WTC11 (cell line): ENCODE data around the gene EEF1AKMT1. TPM values are rescaled to one million over a fixed set of nuclear protein-coding genes. Genes with fewer than 3 reads are reported as not detected.
A peak's percentile ranks its signal among the peaks of the same experiment; 100 is the strongest.

Experiments
- ATAC-seq: fragments of 200-7000 bp; cut with Tn5 transposase; 2 replicates; pipeline ENCODE4 v1.10.0; 2021; ENCODE audit warnings: mild to moderate bottlenecking, moderate library complexity
- CTCF ChIA-PET: fragments of 300-600 bp; sonication (Branson Sonifier 250); formaldehyde crosslinking; loops from one replicate; lab custom pipeline; 2021; ENCODE audit warnings: antibody characterized with exemption; lab: Charles Lee
- POLR2A ChIA-PET: fragments of 350-600 bp; sonication (Branson Sonifier 250); formaldehyde crosslinking; loops from one replicate; lab custom pipeline; 2021; ENCODE audit warnings: antibody characterized with exemption; lab: Charles Lee
- DNase-seq: peaks from one replicate; pipeline ENCODE4 v3.0.0; 2021; ENCODE audit warnings: low spot score
- H3K27ac Mint-ChIP-seq: 2 replicates; pipeline ENCODE4 v1.8.0; 2021; ENCODE audit warnings: mixed read lengths
- H3K27me3 Mint-ChIP-seq: 2 replicates; pipeline ENCODE4 v1.8.0; 2021; ENCODE audit warnings: low read depth, mild to moderate bottlenecking, moderate library complexity, mixed read lengths
- H3K36me3 Mint-ChIP-seq: 2 replicates; pipeline ENCODE4 v1.8.0; 2021; ENCODE audit warnings: mixed read lengths
- H3K4me1 Mint-ChIP-seq: 2 replicates; pipeline ENCODE4 v1.8.0; 2022; ENCODE audit warnings: mixed read lengths
- H3K4me3 Mint-ChIP-seq: 2 replicates; pipeline ENCODE4 v1.8.0; 2021; ENCODE audit warnings: mild to moderate bottlenecking, moderate library complexity, mixed read lengths
- H3K9me3 Mint-ChIP-seq: 2 replicates; pipeline ENCODE4 v1.8.0; 2021; ENCODE audit warnings: mixed read lengths
- ATF2 ChIP-seq: sonication (generic); formaldehyde crosslinking; IDR thresholded peaks from 2 replicates; pipeline ENCODE4 v1.8.1; 2022; ENCODE audit warnings: low read depth, missing genetic modification reagents, borderline replicate concordance
- CBFB ChIP-seq: sonication (generic); formaldehyde crosslinking; IDR thresholded peaks from 2 replicates; pipeline ENCODE4 v1.8.1; 2022; ENCODE audit warnings: mild to moderate bottlenecking, low read depth, missing genetic modification reagents
- E2F5 ChIP-seq: sonication (generic); formaldehyde crosslinking; IDR thresholded peaks from 2 replicates; pipeline ENCODE4 v1.8.1; 2022; ENCODE audit warnings: mild to moderate bottlenecking, moderate library complexity, missing genetic modification reagents
- EMX1 ChIP-seq: fragments of 250-450 bp; sonication (Bioruptor Pico); IDR thresholded peaks from 2 replicates; pipeline ENCODE4 v1.8.0; 2021; ENCODE audit warnings: mild to moderate bottlenecking
- ERG ChIP-seq: fragments of 250-450 bp; sonication (Bioruptor Pico); IDR thresholded peaks from 2 replicates; pipeline ENCODE4 v1.8.0; 2021; ENCODE audit warnings: mild to moderate bottlenecking
- FOXK1 ChIP-seq: sonication (generic); formaldehyde crosslinking; IDR thresholded peaks from 2 replicates; pipeline ENCODE4 v1.8.0; 2022; ENCODE audit warnings: mild to moderate bottlenecking, moderate library complexity, missing genetic modification reagents
- MLX ChIP-seq: sonication (generic); formaldehyde crosslinking; IDR thresholded peaks from 2 replicates; pipeline ENCODE4 v1.8.1; 2023; ENCODE audit warnings: mild to moderate bottlenecking, missing genetic modification reagents, moderate library complexity
- PRDM15 ChIP-seq: sonication (generic); formaldehyde crosslinking; IDR thresholded peaks from 2 replicates; pipeline ENCODE4 v1.8.0; 2022; ENCODE audit warnings: missing genetic modification reagents
- PRRX2 ChIP-seq: fragments of 250-450 bp; sonication (Bioruptor Pico); IDR thresholded peaks from 2 replicates; pipeline ENCODE4 v1.8.0; 2021; ENCODE audit warnings: mild to moderate bottlenecking
- SMAD3 ChIP-seq: sonication (generic); formaldehyde crosslinking; IDR thresholded peaks from 2 replicates; pipeline ENCODE4 v1.8.0; 2022; ENCODE audit warnings: missing genetic modification reagents, mild to moderate bottlenecking, borderline replicate concordance
- SMAD4 ChIP-seq: sonication (generic); formaldehyde crosslinking; IDR thresholded peaks from 2 replicates; pipeline ENCODE4 v1.8.0; 2022; ENCODE audit warnings: mild to moderate bottlenecking, missing genetic modification reagents
- SOX15 ChIP-seq: fragments of 250-450 bp; sonication (Bioruptor Pico); IDR thresholded peaks from 2 replicates; pipeline ENCODE4 v1.9.0; 2021; ENCODE audit warnings: mild to moderate bottlenecking
- ZNF121 ChIP-seq: sonication (generic); formaldehyde crosslinking; IDR thresholded peaks from 2 replicates; pipeline ENCODE4 v1.8.0; 2023; ENCODE audit warnings: missing genetic modification reagents
- ZSCAN18 ChIP-seq: fragments of 250-450 bp; sonication (Bioruptor Pico); IDR thresholded peaks from 2 replicates; pipeline ENCODE4 v2.1.2; 2022; ENCODE audit warnings: mild to moderate bottlenecking, moderate library complexity
- total RNA-seq: library from RNA; stranded (reverse); gene quantifications from 3 replicates; pipeline ENCODE4 v1.2.3, GENCODE V29; 2021

EEF1AKMT1 gene
- total RNA-seq, 1 experiment from 2014 or later, result 2.6 TPM

- ChIA-PET POLR2A (no interaction called here), CTCF (interaction anchor here (0.6 to 0.7 kb wide), 2 partner anchors 102 to 191 kb away, joined by 4 read pairs; no protein-coding TSS in a partner anchor)
- H3K9me3 Mint-ChIP-seq, result no peaks in the 10 kb centered on the region
- no peak for TF ChIP-seq E2F5
- ATAC-seq (peak; percentile 53), DNase-seq (no peak)
- peaks cover 56% of the 10 kb centered on the region for H3K4me1 Mint-ChIP-seq
- no peaks in the 10 kb centered on the region for H3K36me3 Mint-ChIP-seq
- H3K27me3 Mint-ChIP-seq, result no peaks in the 10 kb centered on the region
- no peak overlapping the region for H3K4me3 Mint-ChIP-seq
- H3K27ac Mint-ChIP-seq, result peak overlapping the region; percentile 63
These were observed 86.7 kb downstream of the EEF1AKMT1 start for GRCh38 chr13:20686863-20687579.

GRCh38 chr13:20686167-20686566, 87.6 kb downstream of the EEF1AKMT1 start:
- no peak overlapping the region; the same call in 1 of the 2 replicates for H3K27ac Mint-ChIP-seq
- CTCF ChIA-PET, result interaction anchor here (0.6 to 0.7 kb wide), 2 partner anchors 101 to 190 kb away, joined by 4 read pairs; no protein-coding TSS in a partner anchor
- no peaks in the 10 kb centered on the region for H3K36me3 Mint-ChIP-seq
- no peaks in the 10 kb centered on the region for H3K27me3 Mint-ChIP-seq
- H3K4me3 Mint-ChIP-seq, result no peak overlapping the region
- peaks cover 57% of the 10 kb centered on the region for H3K4me1 Mint-ChIP-seq
- H3K9me3 Mint-ChIP-seq, result no peaks in the 10 kb centered on the region
- POLR2A ChIA-PET, result no interaction called here
- no peak for TF ChIP-seq SMAD4 (CRISPR knock-in tag)
- no peak for TF ChIP-seq ZSCAN18
- no peak for TF ChIP-seq ZNF121 (CRISPR knock-in tag)
- TF ChIP-seq EMX1 (CRISPR knock-in tag), result no peak
- TF ChIP-seq SOX15 (CRISPR knock-in tag), result no peak
- TF ChIP-seq SMAD3 (CRISPR knock-in tag), result no peak
- no peak for TF ChIP-seq PRRX2
- no peak for TF ChIP-seq ERG (CRISPR knock-in tag)
- no peak for TF ChIP-seq FOXK1 (CRISPR knock-in tag)
- TF ChIP-seq ATF2 (CRISPR knock-in tag), result no peak
- no peak for TF ChIP-seq CBFB (CRISPR knock-in tag)
- no peak for TF ChIP-seq PRDM15 (CRISPR knock-in tag)
- TF ChIP-seq MLX (CRISPR knock-in tag), result no peak
- no peak for ATAC-seq
- DNase-seq, result no peak
